GM12892 (cell line): ENCODE results near the gene RPL23.
"Not testable (repeated sequence)": the region's sequence is repeated elsewhere in the genome, so short reads cannot be mapped to it uniquely, and the experiment has no call there.

Experiments
- DNase-seq: peaks from one replicate; pipeline ENCODE4 v3.0.0; 2011; ENCODE audit not compliant: insufficient read length
- FAIRE-seq: peaks from 2 replicates; lab custom pipeline; 2011; peaks lifted over from hg19 to GRCh38; lab: Jason Lieb, UNC
- POLR2A ChIP-seq: IDR thresholded peaks from 2 replicates; pipeline ENCODE4 v1.6.1; 2011; ENCODE audit warnings: low read depth, low read length, control low read depth
- POLR2AphosphoS5 ChIP-seq: IDR thresholded peaks from 2 replicates; pipeline ENCODE4 v1.6.1; 2011; ENCODE audit warnings: low read depth, low read length, control low read depth
- TAF1 ChIP-seq: IDR thresholded peaks from 2 replicates; pipeline ENCODE4 v1.6.1; 2011; ENCODE audit warnings: low read depth, mild to moderate bottlenecking, control low read depth, low read length, borderline replicate concordance

The RPL23 gene

GRCh38 chr17:38870259-38871165, 17.0 kb upstream of the RPL23 start:
- TF ChIP-seq POLR2A (no peak), TAF1 (no peak), POLR2AphosphoS5 (no peak)
- DNase-seq (peak; percentile 68), FAIRE-seq (peak; percentile 56)

DNA sequence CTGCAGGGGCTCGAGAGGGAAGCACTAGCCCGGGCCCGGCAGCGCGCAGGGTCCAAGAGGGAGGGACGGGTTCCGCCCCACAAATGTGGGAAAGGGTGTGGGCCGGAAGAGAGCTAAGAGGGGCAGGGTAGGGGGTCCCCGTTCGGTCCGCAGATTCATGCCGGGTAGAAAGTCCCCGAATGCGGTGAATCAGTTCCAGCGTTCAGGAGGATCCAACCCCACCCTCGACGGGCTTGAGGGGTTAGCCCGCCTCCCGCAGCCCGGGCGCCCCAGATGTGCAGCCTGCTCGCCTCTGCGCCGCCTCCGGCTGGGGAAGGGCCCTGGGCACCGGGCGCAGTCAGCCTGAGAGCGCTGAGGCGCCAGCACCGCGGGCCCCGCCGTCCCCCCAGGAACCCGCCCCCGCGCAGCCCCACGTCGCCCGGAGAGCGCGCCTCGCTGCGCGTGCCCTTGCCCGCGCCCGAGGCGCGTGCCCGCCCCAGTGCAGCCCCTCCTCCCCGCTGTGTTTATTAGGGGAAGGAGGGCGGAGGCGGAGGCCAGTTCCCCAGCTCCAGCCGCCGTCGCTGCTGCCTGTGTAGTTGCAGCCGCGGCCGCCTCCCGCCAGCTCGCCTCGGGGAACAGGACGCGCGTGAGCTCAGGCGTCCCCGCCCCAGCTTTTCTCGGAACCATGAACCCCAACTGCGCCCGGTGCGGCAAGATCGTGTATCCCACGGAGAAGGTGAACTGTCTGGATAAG, 16.2 kb upstream of the RPL23 start, which contains the start of gene LASP1:
LASP1 (plus strand) TSS at position 533 of the 733 bp plus-strand sequence; CDS start at position 665, 132 bp downstream.
- FAIRE-seq (peak; percentile 93), DNase-seq (peak; percentile 81)
- peak; percentile 97 for TF ChIP-seq POLR2AphosphoS5
- TF ChIP-seq POLR2A: peak; percentile 98
- TF ChIP-seq TAF1: peak; percentile 97

DNA sequence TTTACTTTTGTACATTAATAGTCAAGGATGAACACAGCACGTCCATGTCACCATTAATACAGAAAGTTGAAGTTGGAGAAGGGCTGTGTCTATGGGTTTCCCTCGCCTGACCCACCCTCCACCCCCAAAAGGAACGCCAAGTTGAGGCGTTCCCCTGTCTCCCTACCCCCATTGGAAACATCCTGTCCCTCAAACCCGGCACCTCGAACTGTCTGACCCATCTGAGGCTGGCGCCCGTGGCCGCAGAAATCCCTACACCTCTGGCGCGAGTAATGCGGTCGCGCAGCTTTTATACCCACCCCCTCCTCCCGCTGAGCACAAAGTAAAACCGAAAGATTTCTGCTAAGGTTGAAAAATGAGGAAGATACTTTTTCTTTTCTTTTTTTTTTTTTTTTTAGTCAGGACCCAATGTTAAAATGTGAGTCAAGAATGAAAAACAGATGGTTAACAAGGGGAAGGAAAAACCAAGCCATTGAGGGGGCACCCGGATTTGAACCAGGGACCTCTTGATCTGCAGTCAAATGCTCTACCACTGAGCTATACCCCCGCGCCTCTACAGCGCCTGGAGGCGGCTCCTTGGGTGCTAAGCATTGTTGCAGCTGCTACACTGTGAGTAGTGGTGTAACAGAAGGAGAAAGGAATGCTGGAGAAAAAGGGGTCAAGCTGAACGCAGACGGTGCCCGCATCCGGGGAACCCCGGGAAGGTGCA, 15.4 kb upstream of the RPL23 start:
- DNase-seq: no peak
- FAIRE-seq: peak; percentile 82
- TF ChIP-seq POLR2AphosphoS5: peak; percentile 68
- TF ChIP-seq POLR2A: peak; percentile 77
- TF ChIP-seq TAF1: peak; percentile 61; the same call in 1 of the 2 replicates

- DNase-seq: no peak
- TF ChIP-seq POLR2A (no peak), POLR2AphosphoS5 (no peak; the same call in 1 of the 2 replicates), TAF1 (no peak)
- FAIRE-seq: peak; percentile 74
Observed at GRCh38 chr17:38867968-38868816, 14.7 kb upstream of the RPL23 start.

DNA sequence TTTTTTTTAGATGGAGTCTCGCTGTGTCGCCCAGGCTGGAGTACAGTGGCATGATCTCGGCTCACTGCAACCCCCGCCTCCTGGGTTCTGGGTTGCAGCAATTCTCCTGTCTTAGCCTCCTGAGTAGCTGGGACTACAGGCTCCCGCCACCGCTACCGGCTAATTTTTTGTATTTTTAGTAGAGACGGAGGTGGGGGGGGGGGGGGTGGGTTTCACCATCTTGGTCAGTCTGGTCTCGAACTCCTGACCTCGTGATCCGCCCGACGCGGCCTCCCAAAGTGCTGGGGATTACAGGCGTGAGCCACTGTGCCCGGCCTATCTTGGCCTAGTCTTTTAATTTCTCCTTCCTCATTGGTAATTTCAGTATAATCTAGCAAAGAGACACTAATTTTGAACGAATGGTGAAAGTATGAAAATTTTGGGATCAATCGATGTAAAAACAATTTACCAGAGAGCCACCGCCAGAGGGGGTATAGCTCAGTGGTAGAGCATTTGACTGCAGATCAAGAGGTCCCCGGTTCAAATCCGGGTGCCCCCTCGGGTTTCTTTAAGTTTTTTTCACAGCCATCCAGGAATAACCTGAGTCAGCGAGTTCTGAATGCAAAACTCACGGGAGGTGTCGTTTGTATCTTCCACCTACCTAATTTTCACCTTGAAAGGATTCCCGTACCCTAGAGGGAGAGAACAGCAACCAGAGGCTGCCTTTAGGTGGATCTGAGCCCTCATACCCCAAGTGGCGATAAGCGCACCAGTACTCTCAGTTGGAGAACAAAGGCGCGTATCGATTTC, 13.9 kb upstream of the RPL23 start:
- no peak for TF ChIP-seq POLR2A
- no peak for TF ChIP-seq TAF1
- no peak for TF ChIP-seq POLR2AphosphoS5
- FAIRE-seq: peak; percentile 60
- no peak for DNase-seq

DNA sequence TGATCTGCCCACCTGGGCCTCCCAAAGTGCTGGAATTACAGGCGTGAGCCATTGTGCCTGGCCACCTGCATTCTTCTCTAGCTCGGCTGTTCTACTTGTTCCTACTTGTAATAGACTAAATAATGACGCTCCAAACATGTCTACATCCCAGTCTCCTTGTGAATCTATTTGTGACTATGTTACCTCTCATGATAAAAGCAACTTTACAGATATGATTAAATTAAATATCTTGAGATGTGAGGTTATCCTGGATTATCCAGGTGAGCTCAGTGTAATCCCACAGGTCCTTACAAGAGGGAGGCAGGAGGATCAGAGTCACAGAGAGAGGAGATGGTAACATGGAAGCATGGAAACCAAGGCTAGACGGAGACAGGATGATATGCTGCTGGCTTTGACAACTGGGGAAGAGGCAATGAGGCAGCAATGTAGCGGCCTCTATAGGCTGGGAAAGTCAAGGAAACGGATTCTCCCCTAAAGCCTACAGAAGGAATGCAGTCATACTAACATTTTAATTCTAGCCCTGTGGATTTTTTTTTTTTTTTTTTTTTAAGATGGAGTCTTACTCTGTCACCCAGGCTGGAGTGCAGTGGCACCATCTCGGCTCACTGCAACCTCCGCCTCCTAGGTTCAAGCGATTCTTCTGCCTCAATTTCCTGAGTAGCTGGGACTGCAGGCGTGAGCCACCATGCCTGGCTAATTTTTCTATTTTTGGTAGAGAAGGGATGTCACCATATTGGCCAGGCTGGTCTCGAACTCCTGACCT, 11.3 kb upstream of the RPL23 start:
- FAIRE-seq (no peak), DNase-seq (no peak)

GRCh38 chr17:38861399-38861843, 7.9 kb upstream of the RPL23 start:
- DNase-seq (no peak), FAIRE-seq (no peak)
- TF ChIP-seq POLR2AphosphoS5: no peak
- no peak for TF ChIP-seq TAF1
- TF ChIP-seq POLR2A: no peak

More for the DNA sequence above, 11.3 kb upstream of the RPL23 start:
- no peak for TF ChIP-seq POLR2A

DNA sequence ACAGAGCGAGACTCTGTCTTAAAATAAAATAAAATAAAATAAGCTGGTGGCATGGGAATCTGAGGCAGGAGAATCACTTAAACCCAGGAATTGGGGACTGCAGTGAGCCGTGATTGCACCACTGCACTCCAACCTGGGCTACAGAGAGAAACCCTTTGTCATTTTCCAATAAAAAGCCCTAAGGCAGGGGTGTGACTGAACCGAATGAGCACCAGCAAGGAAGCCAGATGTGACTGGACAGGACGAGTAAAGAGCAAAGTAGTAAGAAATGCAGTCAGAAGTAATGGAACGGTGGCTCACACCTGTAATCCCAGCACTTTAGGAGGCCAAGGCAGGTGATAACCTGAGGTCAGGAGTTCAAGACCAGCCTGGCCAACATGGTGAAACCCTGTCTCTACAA, 3.8 kb upstream of the RPL23 start:
- FAIRE-seq (no peak), DNase-seq (no peak)
- no peak for TF ChIP-seq TAF1
- no peak for TF ChIP-seq POLR2A
- no peak for TF ChIP-seq POLR2AphosphoS5

GRCh38 chr17:38855101-38855714, 1.7 kb upstream of the RPL23 start:
- FAIRE-seq, DNase-seq: not testable (repeated sequence)
